Neural progenitor cell (in vitro differentiated cells): ENCODE data around the gene XPNPEP2. TPM values are rescaled to one million over a fixed set of nuclear protein-coding genes. Genes with fewer than 3 reads are reported as not detected.
"Not testable (repeated sequence)": the region's sequence is repeated elsewhere in the genome, so short reads cannot be mapped to it uniquely, and the experiment has no call there.

ENCODE experiments used
- DNase-seq: peaks from one replicate; pipeline ENCODE4 v3.0.0-alpha.2; 2016; ENCODE audit warnings: low spot score
- H2AFZ ChIP-seq: fragments of 200-600 bp; sonication (generic); replicated peaks from 2 replicates; pipeline ENCODE4 v1.6.1; 2016; ENCODE audit warnings: antibody characterized with exemption
- H3F3A ChIP-seq: fragments of 200-600 bp; sonication (generic); 2 replicates; pipeline ENCODE4 v1.6.1; 2016; ENCODE audit warnings: antibody characterized with exemption, low read depth
- H3K27ac ChIP-seq: fragments of 200-600 bp; sonication (generic); 2 replicates; pipeline ENCODE4 v1.5.1; 2016; ENCODE audit warnings: mild to moderate bottlenecking
- H3K27me3 ChIP-seq: fragments of 200-600 bp; sonication (generic); 2 replicates; pipeline ENCODE4 v1.6.1; 2016; ENCODE audit warnings: mild to moderate bottlenecking, moderate library complexity
- H3K36me3 ChIP-seq: fragments of 200-600 bp; sonication (generic); 2 replicates; pipeline ENCODE4 v1.5.1; 2016
- H3K4me1 ChIP-seq: fragments of 200-600 bp; sonication (generic); 2 replicates; pipeline ENCODE4 v1.6.1; 2016; ENCODE audit warnings: mixed run types
- H3K4me2 ChIP-seq: fragments of 200-600 bp; sonication (generic); 2 replicates; pipeline ENCODE4 v1.6.1; 2016
- H3K4me3 ChIP-seq: fragments of 200-600 bp; sonication (generic); 2 replicates; pipeline ENCODE4 v1.5.1; 2016
- H3K79me2 ChIP-seq: fragments of 200-600 bp; sonication (generic); 2 replicates; pipeline ENCODE4 v1.6.1; 2016; ENCODE audit warnings: low read depth
- H3K9ac ChIP-seq: fragments of 200-600 bp; sonication (generic); 2 replicates; pipeline ENCODE4 v1.6.1; 2016
- H3K9me3 ChIP-seq: fragments of 200-600 bp; sonication (generic); 2 replicates; pipeline ENCODE4 v1.5.1; 2016; ENCODE audit warnings: low read depth
- H4K20me1 ChIP-seq: fragments of 200-600 bp; sonication (generic); 2 replicates; pipeline ENCODE4 v1.6.1; 2016; ENCODE audit warnings: low read depth
- H3K27ac Mint-ChIP-seq: 3 replicates; pipeline ENCODE4 v1.8.0; 2021; ENCODE audit warnings: mixed read lengths
- H3K27me3 Mint-ChIP-seq: 2 replicates; pipeline ENCODE4 v1.8.0; 2022; ENCODE audit warnings: low read depth, mild to moderate bottlenecking, inconsistent platforms, moderate library complexity, mixed read lengths; ENCODE audit not compliant: insufficient read depth
- H3K36me3 Mint-ChIP-seq: 3 replicates; pipeline ENCODE4 v1.8.0; 2021; ENCODE audit warnings: mixed read lengths
- H3K4me1 Mint-ChIP-seq: 3 replicates; pipeline ENCODE4 v1.8.0; 2021; ENCODE audit warnings: mixed read lengths
- H3K4me3 Mint-ChIP-seq: 3 replicates; pipeline ENCODE4 v1.8.0; 2021; ENCODE audit warnings: mild to moderate bottlenecking, moderate library complexity, mixed read lengths
- H3K9me3 Mint-ChIP-seq: 3 replicates; pipeline ENCODE4 v1.8.0; 2020; ENCODE audit warnings: mixed read lengths
- CTCF ChIP-seq: fragments of 200-600 bp; sonication (generic); IDR thresholded peaks from 2 replicates; pipeline ENCODE4 v1.5.1; 2017; ENCODE audit warnings: antibody characterized with exemption, mild to moderate bottlenecking
- EZH2 ChIP-seq: fragments of 200-600 bp; sonication (generic); IDR thresholded peaks from 2 replicates; pipeline ENCODE4 v1.6.1; 2017; ENCODE audit warnings: antibody characterized with exemption, mild to moderate bottlenecking, moderate library complexity
- EZH2phosphoT487 ChIP-seq: fragments of 200-600 bp; sonication (generic); IDR thresholded peaks from 2 replicates; pipeline ENCODE4 v1.6.1; 2017; ENCODE audit warnings: antibody characterized with exemption
- total RNA-seq: library from RNA; depleted of rRNA; stranded (reverse); fragments of >200 nt; gene quantifications from 2 replicates; pipeline ENCODE4 v1.2.3, GENCODE V29; 2015; ENCODE audit warnings: low replicate concordance

The XPNPEP2 gene
- total RNA-seq, 1 donor from 2014 or later = 1.7 TPM

GRCh38 chrX:129741880-129742758 is 3.3 kb downstream of the XPNPEP2 start:
- no peak overlapping the region for H3K27ac ChIP-seq
- peak overlapping the region; percentile 43 for H3K4me3 Mint-ChIP-seq
- no peaks in the 10 kb centered on the region for H3K36me3 ChIP-seq
- H3K4me3 ChIP-seq = no peak overlapping the region
- H3K9me3 Mint-ChIP-seq = no peaks in the 10 kb centered on the region
- H3F3A ChIP-seq = peaks cover 7% of the 10 kb centered on the region
- no peak overlapping the region for H2AFZ ChIP-seq
- no peaks in the 10 kb centered on the region for H3K79me2 ChIP-seq
- no peaks in the 10 kb centered on the region for H4K20me1 ChIP-seq
- no peaks in the 10 kb centered on the region for H3K27me3 ChIP-seq
- no peak for TF ChIP-seq CTCF
- no peak for TF ChIP-seq EZH2phosphoT487
- TF ChIP-seq EZH2 = no peak
- peak overlapping the region; percentile 22 for H3K4me2 ChIP-seq
- DNase-seq = peak; percentile 88
- H3K9ac ChIP-seq = no peak overlapping the region
- H3K27me3 Mint-ChIP-seq = peaks cover 17% of the 10 kb centered on the region
- H3K36me3 Mint-ChIP-seq = no peaks in the 10 kb centered on the region
- peaks cover 12% of the 10 kb centered on the region for H3K4me1 ChIP-seq
- H3K9me3 ChIP-seq = no peaks in the 10 kb centered on the region
- peaks cover 63% of the 10 kb centered on the region for H3K4me1 Mint-ChIP-seq
- H3K27ac Mint-ChIP-seq = peak overlapping the region; percentile 83

DNA sequence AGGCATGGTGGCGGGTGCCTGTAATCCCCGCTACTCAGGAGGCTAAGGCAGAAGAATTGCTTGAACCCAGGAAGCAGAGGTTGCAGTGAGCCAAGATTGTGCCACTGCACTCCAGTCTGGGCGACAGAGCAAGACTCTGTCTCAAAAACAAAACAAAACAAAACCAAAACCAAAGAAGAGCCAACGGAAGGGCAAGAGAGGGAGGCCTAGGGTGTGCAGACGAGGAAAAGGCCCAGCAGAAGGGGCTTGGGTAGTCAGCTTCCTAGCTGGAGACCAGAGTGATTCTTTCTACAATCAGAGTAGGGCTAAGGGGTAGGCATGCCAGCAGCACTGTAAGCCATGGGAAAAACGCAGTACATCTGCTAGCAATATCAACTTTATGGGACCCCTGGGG is 4.0 kb downstream of the XPNPEP2 start:
- not testable (repeated sequence) for H3K9me3 Mint-ChIP-seq, H4K20me1 ChIP-seq, H2AFZ ChIP-seq, H3K79me2 ChIP-seq, H3K36me3 Mint-ChIP-seq, H3K36me3 ChIP-seq, H3K9me3 ChIP-seq, H3K4me3 ChIP-seq, H3K27me3 ChIP-seq, DNase-seq, H3F3A ChIP-seq, H3K4me2 ChIP-seq, H3K27ac ChIP-seq, H3K9ac ChIP-seq
- H3K4me3 Mint-ChIP-seq = peak overlapping the region; percentile 43
- H3K27ac Mint-ChIP-seq = peak overlapping the region; percentile 83
- peaks cover 64% of the 10 kb centered on the region for H3K4me1 Mint-ChIP-seq
- H3K4me1 ChIP-seq = peaks cover 12% of the 10 kb centered on the region
- peaks cover 17% of the 10 kb centered on the region for H3K27me3 Mint-ChIP-seq

GRCh38 chrX:129743821-129744220 is 5.0 kb downstream of the XPNPEP2 start:
- H3K27me3 Mint-ChIP-seq = peaks cover 9% of the 10 kb centered on the region
- peaks cover 64% of the 10 kb centered on the region for H3K4me1 Mint-ChIP-seq
- peak overlapping the region; percentile 46 for H3K27ac Mint-ChIP-seq
- Histone ChIP-seq H3K27ac (no peak overlapping the region), H3F3A (peaks cover 7% of the 10 kb centered on the region), H3K4me3 (no peak overlapping the region), H3K4me1 (peaks cover 10% of the 10 kb centered on the region), H3K79me2 (no peaks in the 10 kb centered on the region), H3K9ac (no peak overlapping the region), H3K4me2 (no peak overlapping the region), H2AFZ (no peak overlapping the region), H3K9me3 (no peaks in the 10 kb centered on the region), H3K36me3 (no peaks in the 10 kb centered on the region), H3K27me3 (no peaks in the 10 kb centered on the region), H4K20me1 (no peaks in the 10 kb centered on the region)
- H3K4me3 Mint-ChIP-seq = no peak overlapping the region
- TF ChIP-seq CTCF (no peak), EZH2phosphoT487 (no peak), EZH2 (no peak)
- no peak for DNase-seq
- H3K36me3 Mint-ChIP-seq = no peaks in the 10 kb centered on the region
- H3K9me3 Mint-ChIP-seq = no peaks in the 10 kb centered on the region

GRCh38 chrX:129744861-129745321 is 6.1 kb downstream of the XPNPEP2 start:
- Histone ChIP-seq H3K4me2 (no peak overlapping the region), H3K27ac (no peak overlapping the region), H3K36me3 (no peaks in the 10 kb centered on the region), H3K27me3 (no peaks in the 10 kb centered on the region), H3K9ac (no peak overlapping the region), H3K4me1 (peaks cover 4% of the 10 kb centered on the region), H2AFZ (no peak overlapping the region), H3K4me3 (no peak overlapping the region), H3K79me2 (no peaks in the 10 kb centered on the region), H4K20me1 (no peaks in the 10 kb centered on the region), H3K9me3 (no peaks in the 10 kb centered on the region), H3F3A (peaks cover 3% of the 10 kb centered on the region)
- H3K4me1 Mint-ChIP-seq = peaks cover 60% of the 10 kb centered on the region
- H3K27ac Mint-ChIP-seq = peak overlapping the region; percentile 13
- H3K27me3 Mint-ChIP-seq = peaks cover 10% of the 10 kb centered on the region
- no peak for DNase-seq
- no peaks in the 10 kb centered on the region for H3K9me3 Mint-ChIP-seq
- TF ChIP-seq EZH2 (no peak), CTCF (no peak), EZH2phosphoT487 (no peak)
- no peak overlapping the region for H3K4me3 Mint-ChIP-seq
- no peaks in the 10 kb centered on the region for H3K36me3 Mint-ChIP-seq
